HG02763 (cell line): ENCODE data around the gene CCM2.
"Not testable (repeated sequence)": the region's sequence is repeated elsewhere in the genome, so short reads cannot be mapped to it uniquely, and the experiment has no call there.

Experiments
- ATAC-seq: cut with Tn5 transposase; IDR thresholded peaks from one replicate; pipeline ENCODE4 v1.9.1; 2021; ENCODE audit warnings: mild to moderate bottlenecking, moderate library complexity; ENCODE audit not compliant: unreplicated experiment

The CCM2 gene

DNA sequence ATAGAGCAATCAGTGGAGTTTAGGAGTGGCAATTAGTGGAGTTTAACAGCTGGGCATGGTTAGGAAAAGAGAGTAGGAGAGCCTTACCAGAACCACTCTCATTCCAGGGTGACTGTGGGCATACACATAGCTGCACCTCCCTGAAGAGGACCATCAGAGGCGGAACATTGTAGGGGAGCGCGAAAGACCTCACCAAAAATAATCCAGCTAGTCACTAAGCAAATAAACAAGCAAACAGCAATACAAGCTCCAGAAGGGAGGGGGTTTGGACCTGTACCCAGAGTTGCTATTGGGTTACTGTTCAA, 92.9 kb downstream of the CCM2 start:
- no peak for ATAC-seq

DNA sequence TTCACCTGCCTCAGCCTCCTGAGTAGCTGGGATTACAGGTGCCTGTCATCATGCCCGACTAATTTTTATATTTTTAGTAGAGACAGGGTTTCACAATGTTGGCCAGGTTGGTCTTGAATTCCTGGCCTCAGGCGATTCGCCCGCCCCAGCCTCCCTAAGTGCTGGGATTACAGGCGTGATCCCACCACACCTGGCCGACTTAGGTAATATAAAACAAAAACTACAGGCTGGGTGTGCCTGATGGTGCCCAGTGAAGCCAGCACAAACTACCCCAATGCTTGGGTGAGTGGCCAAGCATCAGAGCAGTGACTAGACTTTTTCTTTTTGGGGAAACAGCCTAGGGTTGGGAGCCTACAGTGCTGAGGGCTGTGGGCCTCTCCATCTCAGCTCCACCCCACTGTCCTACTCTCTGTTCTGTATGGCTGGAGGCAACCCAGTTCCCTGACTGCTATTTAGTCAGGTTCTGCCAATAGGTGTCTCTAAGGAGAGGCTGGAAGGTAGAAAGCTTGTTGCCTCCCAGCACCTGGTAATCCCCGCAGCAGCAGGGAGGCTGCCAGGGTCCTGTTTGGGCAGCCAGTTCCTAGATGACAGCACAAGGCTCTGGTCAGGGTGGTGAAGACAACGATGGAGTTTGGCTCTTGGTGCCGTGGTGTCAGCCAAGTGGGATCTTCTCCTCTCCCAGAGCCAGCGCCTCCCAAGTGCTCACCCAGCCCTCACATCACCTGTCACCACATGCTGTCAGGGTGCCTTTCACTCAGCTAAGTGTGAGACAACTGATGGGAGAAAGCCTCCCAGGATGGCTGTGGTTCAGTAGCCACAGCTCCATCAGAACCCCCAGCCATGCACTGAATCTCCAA, 99.2 kb downstream of the CCM2 start:
- no peak for ATAC-seq

GRCh38 chr7:45099891-45100760, 100.1 kb downstream of the CCM2 start:
- ATAC-seq: no peak

DNA sequence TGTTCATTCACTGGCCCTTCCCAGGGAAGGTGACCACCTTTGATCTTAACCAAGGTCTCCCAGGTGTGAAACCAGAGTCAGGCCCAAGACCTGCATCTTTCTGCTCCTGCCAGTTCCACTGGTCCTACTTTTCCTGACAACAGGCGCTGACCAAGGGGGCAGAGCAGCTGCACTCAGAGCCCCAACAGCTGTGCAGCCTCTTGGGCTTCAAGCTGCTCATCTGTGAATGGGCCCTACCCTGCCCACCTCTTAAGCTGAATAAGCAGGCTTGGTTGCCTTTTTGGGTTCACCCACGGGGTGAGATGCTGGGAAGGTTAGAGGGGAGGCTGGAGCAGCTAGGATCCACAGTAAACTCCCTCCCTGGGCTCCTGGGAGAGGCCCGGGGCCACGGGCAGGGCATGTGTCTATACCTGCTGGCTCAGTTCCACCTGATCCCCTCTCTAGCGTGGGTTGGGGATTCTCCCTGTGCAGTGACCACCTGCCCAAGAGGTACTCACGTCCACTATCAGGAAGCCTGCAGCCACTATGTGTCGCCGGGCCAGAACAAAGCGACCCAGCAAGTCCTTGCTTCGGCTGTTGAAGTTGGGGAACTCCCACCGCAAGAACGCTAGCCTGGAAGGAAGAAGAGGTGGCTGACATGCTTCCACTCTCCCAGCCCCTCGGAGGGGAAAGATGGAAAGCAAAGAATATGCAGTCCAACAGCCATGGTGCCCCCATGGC, 100.9 kb downstream of the CCM2 start:
- ATAC-seq: no peak

- ATAC-seq: no peak
Measured at GRCh38 chr7:45101748-45102147, 101.7 kb downstream of the CCM2 start.

DNA sequence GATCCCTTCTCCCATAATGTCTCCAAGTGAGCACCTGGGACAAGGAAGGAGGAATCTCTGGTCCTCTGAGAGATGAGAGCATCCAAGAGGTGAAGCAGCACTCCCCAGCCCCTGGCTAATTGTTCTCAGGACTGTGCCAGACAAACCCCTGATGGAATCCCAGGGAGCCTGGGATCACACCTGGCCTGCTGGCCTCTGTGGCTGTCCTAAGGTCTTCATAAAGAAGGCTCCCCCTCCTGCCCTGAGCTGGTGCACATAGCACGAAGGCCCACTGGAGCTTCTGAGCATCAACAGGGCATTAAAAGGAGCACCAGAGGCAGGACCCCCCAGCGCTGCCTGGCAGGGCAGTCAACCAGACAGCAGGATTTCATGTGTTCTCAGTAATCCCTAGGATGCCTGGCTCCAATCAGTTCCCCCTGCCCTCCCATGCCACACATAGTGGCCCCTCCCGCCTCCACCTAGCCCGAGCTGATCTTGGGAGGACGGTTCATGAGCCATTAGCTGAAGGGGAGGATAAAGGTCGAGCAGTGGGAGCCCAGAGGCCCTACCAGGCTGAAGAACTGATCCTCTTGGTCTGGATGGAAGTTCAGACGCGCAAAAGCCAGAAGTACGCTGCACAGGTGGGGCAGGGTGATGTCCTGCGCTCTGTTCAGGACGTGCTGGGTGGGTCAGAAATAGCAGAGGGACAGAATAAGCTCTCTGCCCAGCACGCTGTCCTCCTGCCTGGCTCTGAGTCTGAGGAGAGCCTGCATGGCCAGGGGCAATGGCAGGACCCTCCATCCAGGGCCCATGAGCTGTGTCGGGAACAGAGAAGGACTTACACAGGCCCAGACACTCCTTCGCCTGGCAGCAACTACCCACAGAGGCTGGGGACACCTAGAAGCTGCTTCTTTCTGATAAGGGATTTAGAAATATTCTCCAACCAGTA, 103.0 kb downstream of the CCM2 start:
- ATAC-seq: no peak

DNA sequence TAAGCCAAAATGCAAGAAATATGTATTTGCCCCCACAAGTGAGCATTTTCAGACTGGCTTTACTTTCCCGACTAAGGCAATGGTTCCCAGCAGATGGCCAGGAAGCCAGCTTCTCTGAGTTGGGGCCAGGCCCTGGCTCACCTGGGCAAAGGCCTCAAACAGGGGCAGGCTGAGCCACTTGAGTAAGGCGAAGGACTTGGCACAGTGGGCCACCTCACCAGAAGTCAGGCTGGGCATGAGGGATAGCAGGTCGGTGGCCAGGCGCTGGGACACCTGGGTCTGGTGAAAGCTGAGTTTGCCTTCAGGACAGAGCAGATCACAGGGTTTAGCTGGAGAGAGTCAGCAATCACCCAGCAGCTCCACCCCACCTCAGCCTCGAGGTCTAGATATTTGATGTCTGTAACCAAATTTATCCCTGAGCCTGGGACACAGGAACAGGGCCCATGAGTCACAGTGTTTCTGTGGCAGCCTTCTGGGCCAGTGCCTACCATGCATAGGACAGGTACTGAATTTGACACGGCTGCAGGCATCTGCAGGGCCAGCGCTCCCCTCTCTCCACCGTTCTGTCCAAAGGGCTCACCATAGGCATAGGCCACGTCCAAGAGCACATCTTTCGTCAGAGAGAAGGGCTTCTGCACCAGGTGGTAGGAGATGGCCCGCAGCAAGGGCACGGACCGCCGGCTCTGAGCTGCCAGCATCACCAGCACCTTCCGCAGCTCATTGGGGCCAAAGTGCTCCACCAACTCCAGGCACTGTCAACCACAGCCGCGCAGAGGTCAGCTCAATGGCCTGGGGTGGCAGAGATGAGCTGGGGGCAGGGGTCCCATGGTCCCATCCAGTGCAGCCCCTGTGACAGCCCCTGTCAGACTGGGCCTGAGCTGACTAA, 104.2 kb downstream of the CCM2 start:
- no peak for ATAC-seq

DNA sequence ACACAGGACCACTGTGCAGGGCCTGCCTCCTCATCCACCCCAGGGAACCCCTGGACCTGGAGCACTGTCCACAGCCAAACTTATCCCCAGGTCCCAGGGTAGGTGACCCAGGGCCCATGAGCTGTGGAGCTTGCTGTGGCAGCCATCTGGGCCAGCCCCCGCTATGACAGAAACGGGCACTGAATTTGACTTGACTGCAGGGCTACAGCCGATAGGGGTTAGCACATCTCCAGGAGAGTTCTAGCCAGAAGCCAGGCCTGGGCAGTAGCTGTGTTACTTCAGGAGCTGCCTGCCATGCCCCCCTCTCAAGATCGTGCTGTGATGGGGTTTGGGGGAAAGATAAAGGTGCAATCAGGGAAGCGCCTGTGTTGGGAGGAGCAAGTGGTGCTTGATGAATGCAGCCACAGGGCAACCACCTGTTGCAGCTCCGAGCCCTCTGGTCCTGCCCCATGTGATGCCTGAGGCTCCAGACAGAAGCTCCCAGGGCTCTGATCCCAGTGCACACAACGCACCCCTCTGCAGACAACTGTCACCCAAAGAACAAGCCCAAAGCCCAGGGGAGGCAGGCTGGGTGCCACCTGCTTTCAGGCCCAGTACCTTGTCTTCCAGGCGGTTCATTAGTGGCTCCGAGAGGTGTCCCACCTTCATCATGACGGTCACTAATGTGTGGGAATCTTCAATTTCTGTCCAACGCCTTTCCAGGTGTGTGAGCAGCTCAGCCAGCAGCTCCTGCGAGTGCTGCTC, 105.0 kb downstream of the CCM2 start:
- no peak for ATAC-seq

DNA sequence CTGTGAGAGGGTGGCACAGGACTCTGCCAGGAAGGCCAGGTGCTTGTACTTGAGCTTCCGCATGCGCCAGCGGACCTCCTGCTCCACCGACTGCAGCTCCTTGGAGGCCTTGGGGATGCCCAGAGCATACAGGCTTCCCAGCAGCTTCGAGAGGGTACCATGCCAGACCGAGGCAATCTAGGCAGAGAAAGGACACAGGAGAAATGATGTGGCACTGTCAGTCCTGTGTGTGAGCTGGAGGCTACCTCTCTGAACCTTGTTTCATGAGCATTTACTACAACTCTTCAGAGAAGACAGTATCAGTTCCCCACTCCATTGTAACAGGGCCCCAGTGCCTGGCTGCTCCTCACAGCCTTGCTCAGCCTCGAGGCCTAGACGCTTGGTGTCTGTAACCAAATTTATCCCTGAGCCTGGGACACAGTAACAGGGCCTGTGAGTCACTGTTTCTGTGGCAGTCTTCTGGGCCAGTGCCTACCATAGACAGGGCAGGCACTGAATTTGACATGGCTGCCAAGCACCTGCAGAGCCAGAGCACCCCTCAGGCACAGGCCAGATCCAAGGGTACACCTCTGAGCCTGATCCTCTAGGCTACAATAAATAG, 105.7 kb downstream of the CCM2 start:
- ATAC-seq: no peak

DNA sequence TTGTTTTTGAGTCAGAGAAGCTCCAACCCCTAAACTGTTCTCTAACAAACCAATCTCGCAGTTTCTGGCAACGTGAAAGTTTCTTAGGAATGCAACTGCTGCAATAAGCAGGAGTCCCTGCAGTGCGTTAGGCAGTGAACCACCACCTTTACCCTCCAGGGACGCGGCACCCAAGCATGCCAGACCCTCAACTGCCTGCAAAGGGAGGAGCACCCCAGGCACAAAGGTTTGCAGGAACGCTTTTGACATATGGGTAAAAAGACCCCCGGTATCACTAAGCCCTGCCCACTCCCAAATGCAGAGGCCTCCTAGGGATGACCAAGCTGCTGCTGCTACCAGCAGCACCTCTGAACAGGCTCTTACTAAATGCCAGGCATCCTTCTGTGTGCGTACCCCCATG, 106.8 kb downstream of the CCM2 start:
- no peak for ATAC-seq

DNA sequence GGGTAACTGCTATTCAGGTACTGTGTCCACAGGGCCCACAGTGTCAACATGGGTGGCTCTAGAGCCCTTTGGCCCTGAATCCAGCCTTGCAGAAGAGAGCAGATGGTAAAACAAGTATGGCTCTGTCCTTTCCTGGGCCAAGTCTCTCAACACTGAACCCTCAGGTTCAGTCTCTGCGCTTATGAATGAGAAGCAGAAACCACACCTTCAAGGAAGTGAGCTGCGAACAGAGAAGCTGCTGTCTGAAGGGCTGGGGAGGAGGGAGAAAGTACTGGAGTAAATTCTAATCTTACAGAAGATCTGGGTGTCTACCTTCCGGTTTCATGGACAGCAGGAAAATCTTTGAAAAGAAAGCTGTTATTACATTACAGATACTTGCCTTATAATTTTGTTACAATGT, 107.4 kb downstream of the CCM2 start:
- ATAC-seq: no peak

DNA sequence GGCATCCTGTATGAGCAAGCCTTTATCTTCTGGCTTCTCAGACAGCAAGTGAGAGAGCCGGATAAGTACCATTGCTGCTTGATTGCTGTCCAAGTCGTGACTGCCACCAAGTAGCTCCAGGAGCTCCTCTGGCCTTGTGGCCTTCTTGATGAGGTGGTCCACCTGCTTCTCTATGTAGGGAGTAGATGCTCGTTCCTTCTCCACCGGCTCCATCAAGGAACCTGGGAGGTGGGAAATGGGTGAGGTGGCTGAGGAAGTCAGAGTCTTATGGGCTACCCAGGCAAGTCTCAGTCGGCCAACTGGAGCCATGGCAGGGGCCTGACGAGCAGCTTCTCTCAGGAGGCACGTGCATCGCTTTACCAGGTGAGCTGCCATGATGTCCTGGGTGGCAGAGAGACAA, 108.9 kb downstream of the CCM2 start:
- ATAC-seq: no peak

DNA sequence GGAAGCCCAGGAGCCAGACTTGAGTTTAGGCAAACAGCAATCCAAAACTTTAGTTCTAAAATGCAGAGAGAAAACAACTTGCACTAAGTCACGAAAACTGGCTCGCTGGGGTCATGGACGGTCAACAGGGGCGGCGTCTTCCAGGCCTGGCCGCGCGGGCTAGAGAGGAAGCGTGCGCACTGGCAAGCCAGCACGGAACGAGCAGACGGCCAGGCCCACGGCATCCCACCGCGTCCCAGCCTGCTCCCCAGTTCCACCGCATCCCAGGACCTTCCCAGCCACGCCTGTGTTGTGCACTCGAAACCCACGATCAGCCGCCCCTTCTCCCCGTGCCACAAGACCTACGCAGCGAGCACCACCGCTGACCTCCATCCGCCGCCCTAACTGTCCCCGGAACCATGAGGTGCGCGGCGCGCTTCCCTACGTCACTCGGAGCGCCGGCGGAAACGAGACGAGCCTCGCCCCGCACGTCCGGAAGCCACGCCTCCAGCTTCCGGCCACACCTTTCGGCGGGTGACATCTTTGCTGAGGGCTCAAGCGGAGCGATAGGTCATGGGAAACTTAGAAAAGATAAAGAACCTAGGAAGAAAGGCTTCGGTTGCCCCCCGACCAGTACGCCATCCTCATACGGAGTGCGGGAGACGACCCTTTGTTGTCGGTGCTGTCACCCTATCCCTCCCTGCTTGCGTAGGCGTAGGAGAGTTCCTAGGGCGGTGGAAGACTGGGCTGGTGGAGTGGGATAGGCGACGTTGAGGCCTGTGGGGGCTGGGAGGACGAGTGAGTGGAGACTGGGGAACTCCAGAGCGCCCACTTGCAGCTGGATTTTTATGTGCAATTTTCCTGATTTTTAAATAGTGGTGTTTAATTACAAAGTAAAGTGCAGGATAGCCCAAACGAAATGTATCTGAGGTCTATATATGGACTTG, 111.6 kb downstream of the CCM2 start, which contains the start of gene TBRG4:
TSS of gene TBRG4 (minus strand) at position 400 of the 926 bp plus-strand sequence. CDS start 2,460 bp downstream, outside the sequence.
- peak; percentile 91 for ATAC-seq

- no peak for ATAC-seq
Measured at GRCh38 chr7:45112648-45113047, 112.6 kb downstream of the CCM2 start.

GRCh38 chr7:45114257-45114656, 114.3 kb downstream of the CCM2 start:
- not testable (repeated sequence) for ATAC-seq

DNA sequence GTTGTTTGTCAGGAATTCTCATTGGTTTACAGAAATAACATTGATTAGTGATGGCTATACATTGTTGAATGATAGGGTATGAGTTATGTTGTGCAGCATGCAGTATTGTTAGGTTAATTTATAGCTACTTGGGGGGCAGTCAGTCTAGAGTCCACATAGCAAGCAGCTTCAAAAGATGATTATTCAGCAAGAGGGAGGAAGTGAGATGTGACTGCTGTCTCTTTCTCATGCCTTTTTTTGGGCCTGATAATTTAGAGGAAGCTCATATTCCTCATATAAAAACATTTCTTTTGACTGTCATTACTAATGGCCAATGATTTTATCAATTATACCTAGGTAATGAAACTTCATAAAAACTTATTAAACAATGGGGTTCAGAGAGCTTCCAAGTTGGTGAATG, 114.9 kb downstream of the CCM2 start:
- ATAC-seq: no peak

GRCh38 chr7:45116048-45116447, 116.0 kb downstream of the CCM2 start:
- no peak for ATAC-seq
